Liver (tissue), 9 donors: ENCODE results near the gene LMF1. TPM values are rescaled to one million over a fixed set of nuclear protein-coding genes. Genes with fewer than 3 reads are reported as not detected.

Experiments
- DNase-seq: peaks from one replicate; pipeline ENCODE4 v3.0.0-alpha.2; 2017; ENCODE audit warnings: low spot score
- H3K27ac ChIP-seq, 2 donors: one replicate each; pipeline ENCODE4 v1.7.0; 2013; ENCODE audit warnings: inconsistent platforms in 2 of 2, low read length in 2 of 2, control low read depth in 1 of 2, low read depth in 1 of 2, mild to moderate bottlenecking in 1 of 2
- H3K27me3 ChIP-seq, 4 donors: one replicate each; pipeline versions ENCODE4 v1.6.1 to v1.7.0; 2013; ENCODE audit warnings: low read length in 3 of 4, inconsistent platforms in 1 of 4, mild to moderate bottlenecking in 1 of 4, moderate library complexity in 1 of 4; ENCODE audit not compliant: control insufficient read depth in 4 of 4, insufficient read depth in 4 of 4
- H3K36me3 ChIP-seq, 4 donors: one replicate each; pipeline versions ENCODE4 v1.6.1 to v1.7.0; 2013; ENCODE audit warnings: low read length in 3 of 4, mild to moderate bottlenecking in 3 of 4, low read depth in 1 of 4, moderate library complexity in 1 of 4; ENCODE audit not compliant: control insufficient read depth in 4 of 4, insufficient read depth in 3 of 4
- H3K4me1 ChIP-seq, 4 donors: one replicate each; pipeline versions ENCODE4 v1.6.1 to v1.7.0; 2013; ENCODE audit warnings: low read length in 3 of 4, mild to moderate bottlenecking in 3 of 4, moderate library complexity in 1 of 4; ENCODE audit not compliant: control insufficient read depth in 4 of 4, insufficient read depth in 4 of 4
- H3K4me3 ChIP-seq, 3 donors: one replicate each; pipeline versions ENCODE4 v1.6.1 to v1.7.0; 2013; ENCODE audit warnings: low read length in 3 of 3, control low read depth in 1 of 3, low read depth in 1 of 3, mild to moderate bottlenecking in 1 of 3
- H3K9ac ChIP-seq, 2 donors: one replicate each; pipeline ENCODE4 v1.7.0; 2013; ENCODE audit warnings: low read length in 2 of 2, mild to moderate bottlenecking in 2 of 2, moderate library complexity in 2 of 2, control low read depth in 1 of 2, low read depth in 1 of 2
- H3K9me3 ChIP-seq, 4 donors: one replicate each; pipeline versions ENCODE4 v1.6.1 to v1.7.0; 2013; ENCODE audit warnings: low read length in 3 of 4; ENCODE audit not compliant: control insufficient read depth in 4 of 4
- FOXA2 ChIP-seq: IDR thresholded peaks from 2 replicates; pipeline ENCODE4 v1.6.1; 2016; ENCODE audit warnings: antibody characterized with exemption
- GABPA ChIP-seq, 2 donors: IDR thresholded peaks in 1 of 2; conservative IDR thresholded peaks in 1 of 2; 2 replicates each; pipeline ENCODE4 v1.6.1; 2016; ENCODE audit warnings: antibody characterized with exemption in 2 of 2, mild to moderate bottlenecking in 1 of 2, moderate library complexity in 1 of 2
- HNF4A ChIP-seq, 2 donors: conservative IDR thresholded peaks; 2 replicates each; pipeline ENCODE4 v1.6.1; 2016; ENCODE audit warnings: antibody characterized with exemption in 2 of 2, mild to moderate bottlenecking in 2 of 2
- HNF4G ChIP-seq: IDR thresholded peaks from 2 replicates; pipeline ENCODE4 v1.6.1; 2016; ENCODE audit warnings: antibody characterized with exemption
- JUND ChIP-seq, 2 donors: IDR thresholded peaks; 2 replicates each; pipeline ENCODE4 v1.6.1; 2016; ENCODE audit warnings: antibody characterized with exemption in 2 of 2
- NR2F2 ChIP-seq: IDR thresholded peaks from 2 replicates; pipeline ENCODE4 v1.6.1; 2016; ENCODE audit warnings: antibody characterized with exemption
- RAD21 ChIP-seq, 2 donors: IDR thresholded peaks; 2 replicates each; pipeline ENCODE4 v1.6.1; 2016; ENCODE audit warnings: antibody characterized with exemption in 2 of 2, mild to moderate bottlenecking in 2 of 2
- RXRA ChIP-seq, 2 donors: IDR thresholded peaks; 2 replicates each; pipeline ENCODE4 v1.6.1; 2017 to 2018; ENCODE audit warnings: antibody characterized with exemption in 2 of 2, mild to moderate bottlenecking in 1 of 2
- SP1 ChIP-seq: IDR thresholded peaks from 2 replicates; pipeline ENCODE4 v1.6.1; 2018; ENCODE audit warnings: antibody characterized with exemption, mild to moderate bottlenecking
- TAF1 ChIP-seq: conservative IDR thresholded peaks from 2 replicates; pipeline ENCODE4 v1.6.1; 2016; ENCODE audit warnings: antibody characterized with exemption, mild to moderate bottlenecking
- YY1 ChIP-seq: IDR thresholded peaks from 2 replicates; pipeline ENCODE4 v1.6.1; 2016; ENCODE audit warnings: antibody characterized with exemption, mild to moderate bottlenecking
- WGBS: extraction: QIAGEN DNeasy Blood & Tissue Kit; methylation state at CpG from one replicate; pipeline ENCODE4 v1.1.7; 2013; 5-methylcytosine and 5-hydroxymethylcytosine counted together
- polyA plus RNA-seq, 2 donors: library from polyadenylated mRNA; stranded (reverse) in 1 of 2; unstranded in 1 of 2; fragments of 200-250 nt in 1 of 2; fragments of >200 nt in 1 of 2; fragmentation: Nextera tagmentation in 1 of 2; extraction: Ambion mirVana in 1 of 2; gene quantifications; one replicate each; pipeline versions ENCODE4 v1.2.1 to v1.2.3, GENCODE V29; 2013 to 2015
- total RNA-seq, 2 donors: library from RNA; depleted of rRNA; stranded (reverse); fragments of >200 nt; gene quantifications; one replicate each; pipeline ENCODE4 v1.2.3, GENCODE V29; 2014
- TF ChIP-seq, protein P1 (sequence below): fragments of 150-350 bp; IDR thresholded peaks from 2 replicates; pipeline ENCODE4 v1.5.1; 2017; ENCODE audit warnings: improper control_type of control experiment, low read depth, low read length; ENCODE audit not compliant: missing input control
- TF ChIP-seq, protein P2 (sequence below): IDR thresholded peaks from 2 replicates; pipeline ENCODE4 v1.6.1; 2016; ENCODE audit warnings: antibody characterized with exemption, mild to moderate bottlenecking
- TF ChIP-seq, protein P3 (sequence below): IDR thresholded peaks from 2 replicates; pipeline ENCODE4 v1.6.1; 2016; ENCODE audit warnings: antibody characterized with exemption
- donor health status: healthy.
- donor health status: healthy.
- donor health status: healthy.
- donor health status: healthy.
- donor health status: healthy.

Gene LMF1
- total and polyA plus RNA-seq, 4 donors: 8.8 to 24.3 (median 12.6) TPM

- no peak for DNase-seq
- peaks cover 0 to 7% (median 3%) of the 10 kb centered on the region in 4 donors for H3K27me3 ChIP-seq
- no peaks in the 10 kb centered on the region for H3K4me1 ChIP-seq
- 54% methylated on average over 23 of the region's 23 CpGs for WGBS
- H3K9me3 ChIP-seq: no peaks in the 10 kb centered on the region
- no peak overlapping the region for H3K9ac ChIP-seq
- H3K36me3 ChIP-seq: no peaks in the 10 kb centered on the region
- no peak overlapping the region for H3K27ac ChIP-seq
- TF ChIP-seq, protein P1, sequence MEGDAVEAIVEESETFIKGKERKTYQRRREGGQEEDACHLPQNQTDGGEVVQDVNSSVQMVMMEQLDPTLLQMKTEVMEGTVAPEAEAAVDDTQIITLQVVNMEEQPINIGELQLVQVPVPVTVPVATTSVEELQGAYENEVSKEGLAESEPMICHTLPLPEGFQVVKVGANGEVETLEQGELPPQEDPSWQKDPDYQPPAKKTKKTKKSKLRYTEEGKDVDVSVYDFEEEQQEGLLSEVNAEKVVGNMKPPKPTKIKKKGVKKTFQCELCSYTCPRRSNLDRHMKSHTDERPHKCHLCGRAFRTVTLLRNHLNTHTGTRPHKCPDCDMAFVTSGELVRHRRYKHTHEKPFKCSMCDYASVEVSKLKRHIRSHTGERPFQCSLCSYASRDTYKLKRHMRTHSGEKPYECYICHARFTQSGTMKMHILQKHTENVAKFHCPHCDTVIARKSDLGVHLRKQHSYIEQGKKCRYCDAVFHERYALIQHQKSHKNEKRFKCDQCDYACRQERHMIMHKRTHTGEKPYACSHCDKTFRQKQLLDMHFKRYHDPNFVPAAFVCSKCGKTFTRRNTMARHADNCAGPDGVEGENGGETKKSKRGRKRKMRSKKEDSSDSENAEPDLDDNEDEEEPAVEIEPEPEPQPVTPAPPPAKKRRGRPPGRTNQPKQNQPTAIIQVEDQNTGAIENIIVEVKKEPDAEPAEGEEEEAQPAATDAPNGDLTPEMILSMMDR: no peak
- TF ChIP-seq TAF1: no peak
- no peak overlapping the region for H3K4me3 ChIP-seq
Measured at GRCh38 chr16:819336-820043, 151.3 kb downstream of the LMF1 start.

DNA sequence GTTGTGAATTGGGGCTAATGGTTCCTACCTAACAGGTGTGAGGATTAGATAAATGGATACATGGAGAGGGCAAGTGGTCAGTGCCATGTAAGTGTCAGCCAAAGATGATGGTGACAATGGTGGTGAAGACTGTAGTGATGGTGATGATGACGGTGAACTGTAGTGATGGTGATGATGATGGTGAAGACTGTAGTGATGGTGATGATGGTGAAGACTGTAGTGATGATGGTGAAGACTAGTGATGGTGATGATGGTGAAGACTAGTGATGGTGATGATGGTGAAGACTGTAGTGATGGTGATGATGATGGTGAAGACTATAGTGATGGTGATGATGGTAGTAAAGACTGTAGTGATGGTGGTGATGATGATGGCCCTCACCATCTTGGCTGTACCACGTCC, 152.2 kb downstream of the LMF1 start:
- Histone ChIP-seq H3K27me3 (peaks cover 0 to 7% (median 6%) of the 10 kb centered on the region in 4 donors), H3K27ac (no peak overlapping the region), H3K9me3 (no peaks in the 10 kb centered on the region), H3K4me1 (no peaks in the 10 kb centered on the region), H3K4me3 (no peak overlapping the region), H3K9ac (no peak overlapping the region), H3K36me3 (no peaks in the 10 kb centered on the region)
- TF ChIP-seq HNF4A (conservative IDR thresholded peaks at IDR 0.05) (no peak), TAF1 (no peak), RAD21 (IDR thresholded peaks at IDR 0.05) (no peak), NR2F2 (no peak), HNF4G (no peak), YY1 (no peak), FOXA2 (no peak), GABPA (IDR thresholded peaks at IDR 0.05 in 1 of 2, conservative IDR thresholded peaks at IDR 0.05 in 1 of 2) (no peak), JUND (IDR thresholded peaks at IDR 0.05) (no peak), RXRA (IDR thresholded peaks at IDR 0.05) (no peak), SP1 (no peak)
- TF ChIP-seq, protein P2, sequence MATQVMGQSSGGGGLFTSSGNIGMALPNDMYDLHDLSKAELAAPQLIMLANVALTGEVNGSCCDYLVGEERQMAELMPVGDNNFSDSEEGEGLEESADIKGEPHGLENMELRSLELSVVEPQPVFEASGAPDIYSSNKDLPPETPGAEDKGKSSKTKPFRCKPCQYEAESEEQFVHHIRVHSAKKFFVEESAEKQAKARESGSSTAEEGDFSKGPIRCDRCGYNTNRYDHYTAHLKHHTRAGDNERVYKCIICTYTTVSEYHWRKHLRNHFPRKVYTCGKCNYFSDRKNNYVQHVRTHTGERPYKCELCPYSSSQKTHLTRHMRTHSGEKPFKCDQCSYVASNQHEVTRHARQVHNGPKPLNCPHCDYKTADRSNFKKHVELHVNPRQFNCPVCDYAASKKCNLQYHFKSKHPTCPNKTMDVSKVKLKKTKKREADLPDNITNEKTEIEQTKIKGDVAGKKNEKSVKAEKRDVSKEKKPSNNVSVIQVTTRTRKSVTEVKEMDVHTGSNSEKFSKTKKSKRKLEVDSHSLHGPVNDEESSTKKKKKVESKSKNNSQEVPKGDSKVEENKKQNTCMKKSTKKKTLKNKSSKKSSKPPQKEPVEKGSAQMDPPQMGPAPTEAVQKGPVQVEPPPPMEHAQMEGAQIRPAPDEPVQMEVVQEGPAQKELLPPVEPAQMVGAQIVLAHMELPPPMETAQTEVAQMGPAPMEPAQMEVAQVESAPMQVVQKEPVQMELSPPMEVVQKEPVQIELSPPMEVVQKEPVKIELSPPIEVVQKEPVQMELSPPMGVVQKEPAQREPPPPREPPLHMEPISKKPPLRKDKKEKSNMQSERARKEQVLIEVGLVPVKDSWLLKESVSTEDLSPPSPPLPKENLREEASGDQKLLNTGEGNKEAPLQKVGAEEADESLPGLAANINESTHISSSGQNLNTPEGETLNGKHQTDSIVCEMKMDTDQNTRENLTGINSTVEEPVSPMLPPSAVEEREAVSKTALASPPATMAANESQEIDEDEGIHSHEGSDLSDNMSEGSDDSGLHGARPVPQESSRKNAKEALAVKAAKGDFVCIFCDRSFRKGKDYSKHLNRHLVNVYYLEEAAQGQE: no peak
- TF ChIP-seq, protein P3, sequence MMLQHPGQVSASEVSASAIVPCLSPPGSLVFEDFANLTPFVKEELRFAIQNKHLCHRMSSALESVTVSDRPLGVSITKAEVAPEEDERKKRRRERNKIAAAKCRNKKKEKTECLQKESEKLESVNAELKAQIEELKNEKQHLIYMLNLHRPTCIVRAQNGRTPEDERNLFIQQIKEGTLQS: no peak
- DNase-seq: no peak
- WGBS: 69% methylated on average over 2 of the region's 2 CpGs
